Left lung (tissue), 10 donors: ENCODE measurements around the gene ANKS3. TPM values are rescaled to one million over a fixed set of nuclear protein-coding genes. Genes with fewer than 3 reads are reported as not detected.

Experiments
- ATAC-seq: fragments of 200-7000 bp; cut with Tn5 transposase; one replicate; pipeline ENCODE4 v1.9.1; 2020; ENCODE audit warnings: moderate library complexity
- DNase-seq, 4 donors: peaks; one replicate each; pipeline ENCODE4 v3.0.0-alpha.2; 2013 to 2020
- H3K27ac ChIP-seq, 2 donors: fragments of 200-600 bp; sonication (generic) in 1 of 2; one replicate each; pipeline versions ENCODE4 v1.5.0 to v1.8.0; 2020 to 2021
- H3K27me3 ChIP-seq, 2 donors: fragments of 200-600 bp; sonication (generic) in 1 of 2; one replicate each; pipeline versions ENCODE4 v1.5.0 to v1.8.0; 2020 to 2021
- H3K36me3 ChIP-seq, 2 donors: fragments of 200-600 bp; sonication (generic) in 1 of 2; one replicate each; pipeline versions ENCODE4 v1.5.0 to v1.8.0; 2020 to 2021
- H3K4me1 ChIP-seq, 2 donors: fragments of 200-600 bp; one replicate each; pipeline ENCODE4 v1.8.0; 2021
- H3K4me3 ChIP-seq, 2 donors: fragments of 200-600 bp; sonication (generic) in 1 of 2; one replicate each; pipeline versions ENCODE4 v1.5.0 to v1.8.0; 2020 to 2021; ENCODE audit warnings: mild to moderate bottlenecking in 1 of 2
- H3K9me3 ChIP-seq, 2 donors: fragments of 200-600 bp; sonication (generic) in 1 of 2; one replicate each; pipeline versions ENCODE4 v1.5.0 to v1.8.0; 2020 to 2021
- intact Hi-C, 2 donors: fragments of 100-400 bp; cut with DNase I; formaldehyde crosslinking; loops; one replicate each; pipeline versions ENCODE4 v1.11.2 to v1.14.2; 2022
- polyA plus RNA-seq, 6 donors: library from polyadenylated mRNA; unstranded; fragments of 120-200 nt; gene quantifications; one replicate each; pipeline ENCODE4 v1.2.1, GENCODE V29; 2013; ENCODE audit not compliant: insufficient read length in 6 of 6
- total RNA-seq, 2 donors: library from RNA; stranded (reverse); fragmentation: NEBNext Ultra II Directional; extraction: Animal tissue kit (Norgen Biotek cat#: 25700); gene quantifications; one replicate each; pipeline ENCODE4 v1.2.1, GENCODE V29; 2021
- TF ChIP-seq, protein P1 (sequence below), 2 donors: fragments of 200-600 bp; sonication (generic) in 1 of 2; IDR thresholded peaks; one replicate each; pipeline versions ENCODE4 v1.5.0 to v1.8.0; 2021; ENCODE audit warnings: antibody characterized with exemption in 2 of 2
- donor health status: DM: no; HTN: yes; CAD: no.
- donor health status: DM: no; HTN: no; CAD: no.

The ANKS3 gene
- total and polyA plus RNA-seq, 8 donors = 16.1 to 32.8 (median 26.7) TPM

DNA sequence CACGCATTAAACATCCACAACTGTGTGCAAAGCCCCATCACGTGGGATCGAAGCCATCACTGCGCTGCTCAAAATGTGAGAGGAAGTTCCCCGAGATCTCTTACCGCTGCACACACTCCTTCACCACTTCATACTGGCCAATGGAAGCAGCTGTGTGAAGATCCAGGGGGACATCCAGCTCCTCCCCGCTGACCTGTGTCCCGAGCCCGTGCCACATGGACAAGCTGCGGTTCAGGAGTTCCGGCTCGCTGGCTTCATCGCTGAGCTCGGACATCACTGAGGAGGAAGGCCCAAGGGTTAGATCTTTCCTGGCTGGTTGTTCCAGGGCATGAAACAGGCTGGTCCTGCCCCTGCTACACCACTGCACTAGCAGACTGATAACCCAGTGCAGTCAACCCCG is 4.2 kb downstream of the ANKS3 start:
- TF ChIP-seq, protein P1, sequence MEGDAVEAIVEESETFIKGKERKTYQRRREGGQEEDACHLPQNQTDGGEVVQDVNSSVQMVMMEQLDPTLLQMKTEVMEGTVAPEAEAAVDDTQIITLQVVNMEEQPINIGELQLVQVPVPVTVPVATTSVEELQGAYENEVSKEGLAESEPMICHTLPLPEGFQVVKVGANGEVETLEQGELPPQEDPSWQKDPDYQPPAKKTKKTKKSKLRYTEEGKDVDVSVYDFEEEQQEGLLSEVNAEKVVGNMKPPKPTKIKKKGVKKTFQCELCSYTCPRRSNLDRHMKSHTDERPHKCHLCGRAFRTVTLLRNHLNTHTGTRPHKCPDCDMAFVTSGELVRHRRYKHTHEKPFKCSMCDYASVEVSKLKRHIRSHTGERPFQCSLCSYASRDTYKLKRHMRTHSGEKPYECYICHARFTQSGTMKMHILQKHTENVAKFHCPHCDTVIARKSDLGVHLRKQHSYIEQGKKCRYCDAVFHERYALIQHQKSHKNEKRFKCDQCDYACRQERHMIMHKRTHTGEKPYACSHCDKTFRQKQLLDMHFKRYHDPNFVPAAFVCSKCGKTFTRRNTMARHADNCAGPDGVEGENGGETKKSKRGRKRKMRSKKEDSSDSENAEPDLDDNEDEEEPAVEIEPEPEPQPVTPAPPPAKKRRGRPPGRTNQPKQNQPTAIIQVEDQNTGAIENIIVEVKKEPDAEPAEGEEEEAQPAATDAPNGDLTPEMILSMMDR (IDR thresholded peaks at IDR 0.05) = no peak
- H3K36me3 ChIP-seq = peaks cover 0 to 50% of the 10 kb centered on the region in 2 donors
- DNase-seq = no peak
- no peaks in the 10 kb centered on the region for H3K9me3 ChIP-seq
- H3K4me3 ChIP-seq = no peak overlapping the region
- H3K27me3 ChIP-seq = no peaks in the 10 kb centered on the region
- ATAC-seq = no peak
- H3K27ac ChIP-seq = no peak overlapping the region
- intact Hi-C loops = no loop called here
- H3K4me1 ChIP-seq = peaks cover under 1 to 11% of the 10 kb centered on the region in 2 donors

DNA sequence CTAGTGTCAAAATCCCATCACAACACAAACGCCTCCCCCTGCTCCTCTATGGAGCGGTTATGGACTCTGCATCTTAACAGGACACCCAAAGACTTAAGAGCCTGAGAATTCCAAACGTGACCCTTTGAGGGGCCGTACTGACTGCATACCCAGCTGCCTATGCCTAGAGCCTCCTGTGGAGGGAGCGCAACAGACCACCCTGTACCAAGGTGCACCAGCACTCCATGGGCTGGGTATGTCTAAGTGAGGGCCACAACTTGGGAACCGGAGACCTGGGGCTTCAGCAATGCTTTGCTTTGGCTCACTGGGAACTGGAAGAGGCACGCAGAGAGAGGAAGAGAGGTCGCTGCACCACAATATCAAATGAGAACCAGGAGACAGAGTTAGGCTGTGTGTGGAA is 5.4 kb downstream of the ANKS3 start:
- H3K4me3 ChIP-seq = no peak overlapping the region
- ATAC-seq (no peak), DNase-seq (no peak)
- H3K36me3 ChIP-seq = peaks cover 0 to 62% of the 10 kb centered on the region in 2 donors
- H3K27me3 ChIP-seq = no peaks in the 10 kb centered on the region
- H3K27ac ChIP-seq = no peak overlapping the region
- TF ChIP-seq, protein P1 (IDR thresholded peaks at IDR 0.05) = no peak
- intact Hi-C loops = no loop called here
- peaks cover 0 to 10% of the 10 kb centered on the region in 2 donors for H3K4me1 ChIP-seq
- no peaks in the 10 kb centered on the region for H3K9me3 ChIP-seq

DNA sequence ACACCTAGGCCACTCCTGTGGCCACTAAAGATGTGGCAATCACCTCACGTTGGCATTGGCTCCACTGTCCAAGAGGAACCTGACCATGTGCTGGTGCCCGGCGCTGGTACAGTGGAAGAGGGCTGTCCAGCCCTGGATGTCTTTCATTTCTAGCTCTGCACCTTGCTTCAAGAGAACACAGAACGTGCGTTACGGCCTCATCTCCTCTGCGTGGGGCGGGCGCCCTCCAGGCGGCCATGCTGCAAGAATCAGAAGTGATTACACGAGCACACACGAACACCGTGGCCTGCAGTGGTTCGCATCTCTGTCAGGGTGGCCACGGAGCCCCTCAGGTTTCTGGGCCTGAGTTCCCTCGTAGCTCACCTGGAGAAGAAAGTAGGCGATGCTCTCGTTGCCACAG is 7.5 kb downstream of the ANKS3 start:
- H3K27me3 ChIP-seq = no peaks in the 10 kb centered on the region
- intact Hi-C loops = no loop called here
- H3K9me3 ChIP-seq = no peaks in the 10 kb centered on the region
- H3K4me1 ChIP-seq = no peaks in the 10 kb centered on the region
- H3K27ac ChIP-seq = no peak overlapping the region
- H3K36me3 ChIP-seq = peaks cover 0 to 80% of the 10 kb centered on the region in 2 donors
- TF ChIP-seq, protein P1 (IDR thresholded peaks at IDR 0.05) = no peak
- H3K4me3 ChIP-seq = no peak overlapping the region
- ATAC-seq (no peak), DNase-seq (no peak)

DNA sequence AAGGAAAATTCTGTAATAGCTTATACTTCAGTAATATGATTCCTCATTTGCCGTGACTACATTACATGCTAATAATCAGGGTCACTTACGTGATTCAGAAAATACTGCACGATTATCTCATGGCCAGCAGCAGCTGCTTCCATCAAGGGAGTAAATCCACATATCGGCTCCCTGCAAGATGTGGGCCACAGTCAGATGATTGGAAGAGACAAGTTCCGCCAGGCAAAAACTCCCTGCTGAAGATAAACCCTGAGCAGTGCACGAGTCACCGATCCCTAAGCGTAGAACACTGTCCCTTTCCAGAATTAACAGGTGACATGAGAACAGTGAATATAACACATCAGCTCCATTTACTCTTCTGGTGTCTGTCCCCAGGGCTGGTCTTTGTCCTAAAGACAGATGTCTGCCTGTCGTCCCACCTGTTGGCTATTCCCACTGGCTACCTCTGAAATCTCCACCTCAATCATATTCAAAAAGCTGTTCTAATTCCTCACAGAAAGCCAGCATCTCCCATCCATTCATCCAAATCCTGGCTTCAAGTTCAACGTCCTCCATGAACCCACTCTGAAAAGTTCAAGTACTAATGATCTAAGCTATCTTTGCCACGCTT is 9.3 kb downstream of the ANKS3 start:
- DNase-seq = no peak
- TF ChIP-seq, protein P1 (IDR thresholded peaks at IDR 0.05) = no peak
- Histone ChIP-seq H3K4me1 (no peaks in the 10 kb centered on the region), H3K9me3 (no peaks in the 10 kb centered on the region), H3K36me3 (peaks cover 0 to 73% of the 10 kb centered on the region in 2 donors), H3K4me3 (no peak overlapping the region), H3K27me3 (no peaks in the 10 kb centered on the region), H3K27ac (no peak overlapping the region)
- no peak for ATAC-seq
- intact Hi-C loops = no loop called here

DNA sequence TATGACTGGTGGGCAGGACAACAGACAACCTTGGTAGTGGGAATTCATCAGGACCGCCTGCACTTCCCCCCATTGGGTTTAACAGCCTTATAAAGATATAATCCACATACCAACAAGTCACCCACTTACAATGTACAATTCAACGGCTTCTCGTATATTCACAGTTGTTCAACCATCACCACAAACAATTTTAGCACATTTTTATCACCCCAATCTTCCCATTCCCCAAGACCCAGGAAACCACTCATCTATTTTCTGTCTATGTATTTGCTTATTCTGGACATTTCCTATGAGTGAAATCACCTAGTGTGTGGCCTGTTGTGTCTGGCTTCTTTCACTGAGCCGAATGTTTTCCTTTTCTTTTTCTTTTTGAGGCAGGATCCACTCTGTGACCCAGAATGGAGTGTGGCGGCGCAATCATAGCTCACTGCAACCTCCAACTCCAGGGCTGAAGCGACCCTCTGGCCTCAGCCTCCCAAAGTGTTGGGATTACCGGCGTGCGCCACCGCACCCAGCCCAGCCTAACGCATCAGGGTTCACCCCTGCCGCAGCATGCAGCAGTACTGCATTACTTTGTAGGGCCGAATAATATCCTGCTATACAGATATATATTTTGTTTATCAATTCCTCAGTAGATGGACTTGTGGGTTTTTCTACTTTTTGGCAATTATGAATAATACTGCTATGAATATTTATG is 10.9 kb downstream of the ANKS3 start:
- no peak overlapping the region for H3K27ac ChIP-seq
- no peaks in the 10 kb centered on the region for H3K9me3 ChIP-seq
- H3K27me3 ChIP-seq = no peaks in the 10 kb centered on the region
- intact Hi-C loops = no loop called here
- H3K4me1 ChIP-seq = no peaks in the 10 kb centered on the region
- ATAC-seq (no peak), DNase-seq (no peak)
- peaks cover 0 to 66% of the 10 kb centered on the region in 2 donors for H3K36me3 ChIP-seq
- TF ChIP-seq, protein P1 (IDR thresholded peaks at IDR 0.05) = no peak
- H3K4me3 ChIP-seq = no peak overlapping the region
